Measurements from ENCODE around the gene RNGTT. TPM values are rescaled to one million over a fixed set of nuclear protein-coding genes. Genes with fewer than 3 reads are reported as not detected.
"Not testable (repeated sequence)": the region's sequence is repeated elsewhere in the genome, so short reads cannot be mapped to it uniquely, and the experiment has no call there.

RNGTT gene
- total RNA-seq, 1 experiment from 2014 or later = 15.7 TPM

DNA sequence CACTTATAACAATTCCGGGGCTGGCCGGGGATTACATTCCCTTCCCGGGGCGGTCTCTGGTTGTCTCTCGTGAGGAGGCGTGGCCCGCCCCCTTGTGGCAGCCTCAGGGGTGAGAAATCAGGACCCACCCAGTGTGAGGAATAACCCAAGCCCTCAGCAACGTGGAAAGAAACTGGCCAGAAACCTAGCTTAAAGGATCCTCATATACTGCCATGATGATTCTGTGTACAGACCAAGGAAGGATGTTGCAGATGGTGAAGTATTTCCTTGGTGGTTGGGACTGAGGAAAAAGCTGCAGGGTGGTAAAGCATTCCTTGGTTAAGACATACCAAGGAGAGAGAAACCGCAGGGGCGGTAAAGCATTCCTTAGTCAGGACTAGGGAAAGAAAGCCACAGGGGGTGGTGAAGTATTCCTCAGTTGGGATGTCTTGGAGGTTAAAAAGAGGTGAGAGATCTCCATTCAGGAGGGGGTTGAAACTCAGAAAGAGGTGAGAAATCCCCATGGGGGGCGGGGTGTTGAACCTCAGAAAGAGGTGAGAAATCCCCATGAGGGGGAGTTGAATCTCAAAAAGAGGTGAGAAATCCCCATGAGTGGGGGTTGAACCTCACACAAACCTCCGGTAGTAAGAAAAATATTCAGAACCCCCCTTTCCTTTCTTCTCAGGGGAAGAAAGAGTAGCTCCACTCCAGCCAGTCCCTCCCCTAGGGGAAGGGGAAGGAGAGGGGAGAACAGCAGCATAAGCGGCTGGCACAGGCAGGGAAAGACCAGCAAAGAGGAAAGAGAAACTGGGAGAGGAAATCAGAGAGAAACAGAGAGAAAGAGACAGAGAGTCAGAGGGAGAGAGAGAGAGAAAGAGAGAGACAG is 238.1 kb downstream of the RNGTT start:
- H3K27me3 ChIP-seq (ENCODE audit: low read length) = no peaks in the 10 kb centered on the region
- H3K9me2 ChIP-seq (replicated peaks; ENCODE audit: low read length) = no peaks in the 10 kb centered on the region
- no peaks in the 10 kb centered on the region for H3K9me3 ChIP-seq (ENCODE audit: low read length)
- no peak overlapping the region for H3K4me3 ChIP-seq (ENCODE audit: low read length)
- DNase-seq (no peak), ATAC-seq (no peak)
- intact Hi-C loops (cut with micrococcal nuclease) = no loop called here
- peaks cover 3% of the 10 kb centered on the region for H3K4me1 ChIP-seq (ENCODE audit: insufficient read depth, low read length)
- TF ChIP-seq EZH2 (IDR thresholded peaks at IDR 0.05; ENCODE audit: low read length, unreplicated experiment) = no peak
- TF ChIP-seq, protein P1, sequence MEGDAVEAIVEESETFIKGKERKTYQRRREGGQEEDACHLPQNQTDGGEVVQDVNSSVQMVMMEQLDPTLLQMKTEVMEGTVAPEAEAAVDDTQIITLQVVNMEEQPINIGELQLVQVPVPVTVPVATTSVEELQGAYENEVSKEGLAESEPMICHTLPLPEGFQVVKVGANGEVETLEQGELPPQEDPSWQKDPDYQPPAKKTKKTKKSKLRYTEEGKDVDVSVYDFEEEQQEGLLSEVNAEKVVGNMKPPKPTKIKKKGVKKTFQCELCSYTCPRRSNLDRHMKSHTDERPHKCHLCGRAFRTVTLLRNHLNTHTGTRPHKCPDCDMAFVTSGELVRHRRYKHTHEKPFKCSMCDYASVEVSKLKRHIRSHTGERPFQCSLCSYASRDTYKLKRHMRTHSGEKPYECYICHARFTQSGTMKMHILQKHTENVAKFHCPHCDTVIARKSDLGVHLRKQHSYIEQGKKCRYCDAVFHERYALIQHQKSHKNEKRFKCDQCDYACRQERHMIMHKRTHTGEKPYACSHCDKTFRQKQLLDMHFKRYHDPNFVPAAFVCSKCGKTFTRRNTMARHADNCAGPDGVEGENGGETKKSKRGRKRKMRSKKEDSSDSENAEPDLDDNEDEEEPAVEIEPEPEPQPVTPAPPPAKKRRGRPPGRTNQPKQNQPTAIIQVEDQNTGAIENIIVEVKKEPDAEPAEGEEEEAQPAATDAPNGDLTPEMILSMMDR (conservative IDR thresholded peaks at IDR 0.05; ENCODE audit: low read depth, low read length) = peak; percentile 29; the same call in 1 of the 2 replicates
- H3K36me3 ChIP-seq (ENCODE audit: low read depth, low read length) = no peaks in the 10 kb centered on the region
- no peak overlapping the region for H3K4me2 ChIP-seq (ENCODE audit: low read length)
- H4K20me1 ChIP-seq (ENCODE audit: low read length) = no peaks in the 10 kb centered on the region
- ChIA-PET CTCF (no interaction called here), POLR2A (ENCODE audit: unreplicated experiment) (no interaction called here)
- no peak overlapping the region for H3K9ac ChIP-seq (ENCODE audit: low read length)
- BruUV-seq (replicated peaks) = no TSS peak
- H2AFZ ChIP-seq (ENCODE audit: low read length) = no peak overlapping the region
- no peak overlapping the region for H3K27ac ChIP-seq (ENCODE audit: low read length)
- H3F3A ChIP-seq (ENCODE audit: low read length, unreplicated experiment) = no peaks in the 10 kb centered on the region
- no peaks in the 10 kb centered on the region for H3K79me2 ChIP-seq (ENCODE audit: low read length)

DNA sequence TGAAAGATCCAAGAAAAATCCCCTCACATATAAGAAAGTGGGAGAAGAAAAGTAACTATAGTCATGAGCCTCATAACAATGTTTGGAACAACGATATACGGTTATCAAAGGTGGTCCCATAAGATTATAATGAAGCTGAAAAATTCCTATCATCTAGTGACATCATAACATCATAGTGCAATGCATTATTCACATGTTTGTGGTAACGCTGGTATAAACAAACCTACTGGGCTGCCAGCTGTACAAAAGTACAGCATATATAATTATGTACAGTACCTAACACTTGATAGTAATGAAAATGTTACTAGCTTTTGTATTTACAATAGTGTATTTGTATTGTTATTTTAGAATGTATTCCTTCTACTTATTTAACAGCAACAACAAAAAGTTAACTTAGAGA is 240.7 kb downstream of the RNGTT start:
- H3F3A ChIP-seq (ENCODE audit: low read length, unreplicated experiment) = no peaks in the 10 kb centered on the region
- no peaks in the 10 kb centered on the region for H3K27me3 ChIP-seq (ENCODE audit: low read length)
- H3K9me3 ChIP-seq (ENCODE audit: low read length) = no peaks in the 10 kb centered on the region
- no peaks in the 10 kb centered on the region for H3K36me3 ChIP-seq (ENCODE audit: low read depth, low read length)
- no peak overlapping the region for H3K9ac ChIP-seq (ENCODE audit: low read length)
- no peak overlapping the region for H2AFZ ChIP-seq (ENCODE audit: low read length)
- H3K79me2 ChIP-seq (ENCODE audit: low read length) = no peaks in the 10 kb centered on the region
- ATAC-seq (no peak), DNase-seq (no peak)
- no TSS peak for BruUV-seq (replicated peaks)
- no peaks in the 10 kb centered on the region for H4K20me1 ChIP-seq (ENCODE audit: low read length)
- no peak overlapping the region for H3K27ac ChIP-seq (ENCODE audit: low read length)
- TF ChIP-seq, protein P1 (conservative IDR thresholded peaks at IDR 0.05; ENCODE audit: low read depth, low read length) = no peak
- TF ChIP-seq EZH2phosphoT487 (IDR thresholded peaks at IDR 0.05; ENCODE audit: borderline replicate concordance, low read length) = no peak
- no peak for TF ChIP-seq EZH2 (IDR thresholded peaks at IDR 0.05; ENCODE audit: low read length, unreplicated experiment)
- no peaks in the 10 kb centered on the region for H3K9me2 ChIP-seq (replicated peaks; ENCODE audit: low read length)
- no peak overlapping the region for H3K4me3 ChIP-seq (ENCODE audit: low read length)
- H3K4me2 ChIP-seq (ENCODE audit: low read length) = no peak overlapping the region
- CTCF ChIA-PET = no interaction called here
- POLR2A ChIA-PET (ENCODE audit: unreplicated experiment) = no interaction called here
- no peaks in the 10 kb centered on the region for H3K4me1 ChIP-seq (ENCODE audit: insufficient read depth, low read length)
- intact Hi-C loops (cut with micrococcal nuclease) = no loop called here

DNA sequence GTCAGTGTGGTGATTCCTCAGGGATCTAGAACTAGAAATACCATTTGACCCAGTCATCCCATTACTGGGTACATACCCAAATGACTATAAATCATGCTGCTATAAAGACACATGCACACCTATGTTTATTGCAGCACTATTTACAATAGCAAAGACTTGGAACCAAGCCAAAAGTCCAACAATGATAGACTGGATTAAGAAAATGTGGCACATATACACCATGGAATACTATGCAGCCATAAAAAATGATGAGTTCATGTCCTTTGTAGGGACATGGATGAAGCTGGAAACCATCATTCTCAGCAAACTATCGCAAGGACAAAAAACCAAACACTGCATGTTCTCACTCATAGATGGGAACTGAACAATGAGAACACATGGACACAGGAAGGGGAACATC is 247.0 kb downstream of the RNGTT start:
- H2AFZ ChIP-seq (ENCODE audit: low read length); intact Hi-C loops (cut with micrococcal nuclease); H3K4me1 ChIP-seq (ENCODE audit: insufficient read depth, low read length); H3K27me3 ChIP-seq (ENCODE audit: low read length); H3K9me3 ChIP-seq (ENCODE audit: low read length); H3K36me3 ChIP-seq (ENCODE audit: low read depth, low read length); H4K20me1 ChIP-seq (ENCODE audit: low read length); H3K9me2 ChIP-seq (replicated peaks; ENCODE audit: low read length); H3K4me2 ChIP-seq (ENCODE audit: low read length); H3K27ac ChIP-seq (ENCODE audit: low read length); H3K4me3 ChIP-seq (ENCODE audit: low read length); CTCF ChIA-PET; H3K79me2 ChIP-seq (ENCODE audit: low read length); DNase-seq; H3F3A ChIP-seq (ENCODE audit: low read length, unreplicated experiment); BruUV-seq (replicated peaks); POLR2A ChIA-PET (ENCODE audit: unreplicated experiment); H3K9ac ChIP-seq (ENCODE audit: low read length); ATAC-seq: not testable (repeated sequence)

Measured in PC-3 (cell line).